Measurements from ENCODE around the gene PPP1CC.
A peak's percentile ranks its signal among the peaks of the same experiment; 100 is the strongest.
"Not testable (repeated sequence)": the region's sequence is repeated elsewhere in the genome, so short reads cannot be mapped to it uniquely, and the experiment has no call there.

Gene PPP1CC

DNA sequence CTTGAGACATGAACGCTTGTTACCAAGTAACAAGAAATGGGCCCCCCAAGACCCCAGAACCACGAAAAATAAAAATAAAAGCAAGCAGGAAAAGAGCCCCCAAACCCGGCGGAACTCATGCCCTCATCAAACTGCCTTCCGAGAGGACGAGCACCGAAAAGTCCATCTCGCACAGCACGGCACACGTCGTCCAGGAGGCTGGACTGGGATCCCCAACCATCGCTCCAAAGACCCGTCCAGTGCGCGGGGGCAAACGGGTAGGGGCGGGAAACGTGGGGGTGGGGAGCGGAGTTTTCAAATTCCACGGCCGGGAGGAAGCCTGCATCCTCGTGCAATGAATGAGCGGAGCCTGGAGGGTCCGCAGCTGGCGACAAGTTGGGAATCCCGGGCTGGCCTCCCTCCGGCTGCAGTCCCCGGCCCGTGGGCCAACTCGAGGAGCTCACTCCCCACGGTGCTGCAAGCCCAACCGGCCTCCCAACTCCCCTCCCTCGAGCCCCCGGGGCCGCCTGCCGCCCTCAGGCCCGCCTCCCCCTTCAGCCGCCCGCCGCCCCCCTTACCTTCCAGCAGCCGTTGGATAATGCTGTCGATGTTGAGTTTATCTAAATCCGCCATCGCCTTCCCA, 484 bp downstream of the PPP1CC start:
- H3K27ac ChIP-seq (ENCODE audit: insufficient read depth, low read length, poor library complexity, severe bottlenecking): peak overlapping the region; percentile 79
- H3K9me3 ChIP-seq (ENCODE audit: control insufficient read depth, low read length): no peaks in the 10 kb centered on the region
- DNase-seq: no peak
- H3K36me3 ChIP-seq (ENCODE audit: control insufficient read depth, insufficient read depth, low read length): no peaks in the 10 kb centered on the region
- H3K4me3 ChIP-seq (ENCODE audit: insufficient read depth, low read depth, low read length, poor library complexity, severe bottlenecking): peak overlapping the region; percentile 94
- peaks cover 20% of the 10 kb centered on the region for H3K4me1 ChIP-seq (ENCODE audit: control insufficient read depth, insufficient read depth, low read length, poor library complexity, severe bottlenecking)
- no peaks in the 10 kb centered on the region for H3K27me3 ChIP-seq (replicated peaks; ENCODE audit: control insufficient read depth, insufficient read depth, low read length, poor library complexity, severe bottlenecking)

DNA sequence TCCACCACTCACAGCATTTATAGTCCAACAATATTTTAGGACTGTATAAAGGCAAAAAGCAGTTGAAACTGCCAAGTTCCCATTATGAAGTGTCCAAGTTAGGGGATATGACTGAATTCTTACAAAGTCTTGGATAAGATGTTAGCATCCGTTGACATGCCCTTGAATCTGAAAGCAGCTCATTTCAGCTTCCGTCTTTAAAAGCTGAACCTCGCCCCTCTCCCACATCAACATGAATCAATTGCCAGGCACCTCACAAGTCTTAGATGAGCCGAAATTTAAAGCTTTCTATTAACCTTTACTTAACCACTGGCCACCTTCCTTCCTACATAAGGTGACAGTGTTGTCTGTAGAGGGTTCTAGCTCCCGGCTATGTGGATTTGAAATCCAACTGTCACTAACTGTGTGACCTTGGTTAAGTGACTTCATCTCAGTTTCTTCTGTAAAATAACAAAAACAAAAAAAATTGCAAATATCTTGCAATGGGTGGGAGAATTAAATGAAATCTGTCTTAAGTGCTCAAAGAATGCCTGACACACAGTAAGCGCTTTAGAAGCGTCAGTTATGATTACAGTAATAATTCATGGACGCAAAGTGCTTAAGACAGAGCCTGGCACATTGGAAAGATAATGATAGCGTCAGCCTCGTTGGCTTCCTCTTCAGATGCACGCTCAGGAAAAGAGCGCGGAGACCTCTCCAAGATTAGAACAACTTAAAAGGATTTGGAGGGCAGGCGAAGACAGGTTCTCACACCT, 1.2 kb downstream of the PPP1CC start:
- peaks cover 20% of the 10 kb centered on the region for H3K4me1 ChIP-seq (ENCODE audit: control insufficient read depth, insufficient read depth, low read length, poor library complexity, severe bottlenecking)
- H3K9me3 ChIP-seq (ENCODE audit: control insufficient read depth, low read length): no peaks in the 10 kb centered on the region
- H3K36me3 ChIP-seq (ENCODE audit: control insufficient read depth, insufficient read depth, low read length): no peaks in the 10 kb centered on the region
- peak overlapping the region; percentile 94 for H3K4me3 ChIP-seq (ENCODE audit: insufficient read depth, low read depth, low read length, poor library complexity, severe bottlenecking)
- peak in 1 of 3 donors; percentile 7 for DNase-seq
- H3K27ac ChIP-seq (ENCODE audit: insufficient read depth, low read length, poor library complexity, severe bottlenecking): peak overlapping the region; percentile 79
- H3K27me3 ChIP-seq (replicated peaks; ENCODE audit: control insufficient read depth, insufficient read depth, low read length, poor library complexity, severe bottlenecking): no peaks in the 10 kb centered on the region

DNA sequence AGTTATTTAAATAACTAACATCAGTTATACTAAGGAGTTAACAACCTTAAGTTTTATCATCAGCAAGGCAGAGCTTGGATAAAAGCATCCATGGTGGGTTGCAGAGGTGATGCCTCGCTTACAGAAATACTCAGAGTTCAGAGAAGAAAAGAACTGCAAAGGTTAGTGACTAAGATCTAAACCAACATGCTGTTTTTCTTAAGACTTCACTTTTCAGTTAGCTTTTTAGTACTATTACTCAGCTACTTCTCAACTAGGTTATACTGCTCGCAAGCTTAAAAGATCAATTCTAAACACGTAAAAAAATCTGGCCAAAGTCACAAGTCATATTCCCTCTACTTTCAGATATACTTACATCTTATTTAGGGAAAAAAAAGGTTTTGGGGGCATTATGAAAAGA, 2.8 kb downstream of the PPP1CC start:
- peaks cover 24% of the 10 kb centered on the region for H3K4me1 ChIP-seq (ENCODE audit: control insufficient read depth, insufficient read depth, low read length, poor library complexity, severe bottlenecking)
- no peaks in the 10 kb centered on the region for H3K27me3 ChIP-seq (replicated peaks; ENCODE audit: control insufficient read depth, insufficient read depth, low read length, poor library complexity, severe bottlenecking)
- H3K36me3 ChIP-seq (ENCODE audit: control insufficient read depth, insufficient read depth, low read length): no peaks in the 10 kb centered on the region
- no peak for DNase-seq
- peak overlapping the region; percentile 27 for H3K4me3 ChIP-seq (ENCODE audit: insufficient read depth, low read depth, low read length, poor library complexity, severe bottlenecking)
- H3K9me3 ChIP-seq (ENCODE audit: control insufficient read depth, low read length): no peaks in the 10 kb centered on the region
- no peak overlapping the region for H3K27ac ChIP-seq (ENCODE audit: insufficient read depth, low read length, poor library complexity, severe bottlenecking)

DNA sequence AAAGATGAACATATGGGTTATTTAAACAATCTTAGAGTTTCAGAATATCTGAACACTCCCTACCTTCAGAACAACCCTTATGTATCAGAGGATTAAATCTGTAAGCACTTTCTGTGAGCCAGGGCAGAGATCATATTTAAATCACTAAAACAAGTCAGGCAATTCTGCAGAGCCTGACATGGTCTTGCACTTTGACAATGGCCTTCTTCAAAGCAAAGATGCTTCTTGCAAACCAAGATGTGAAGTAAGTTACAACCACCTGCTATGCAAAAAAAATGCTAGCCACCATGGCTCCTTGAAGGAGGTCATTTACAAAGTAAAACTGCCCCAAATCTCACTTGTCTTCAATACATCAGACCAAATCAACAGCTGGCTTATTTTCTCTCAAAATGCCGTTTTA, 3.2 kb downstream of the PPP1CC start:
- H3K4me3 ChIP-seq (ENCODE audit: insufficient read depth, low read depth, low read length, poor library complexity, severe bottlenecking): peak overlapping the region; percentile 27
- no peaks in the 10 kb centered on the region for H3K9me3 ChIP-seq (ENCODE audit: control insufficient read depth, low read length)
- no peaks in the 10 kb centered on the region for H3K36me3 ChIP-seq (ENCODE audit: control insufficient read depth, insufficient read depth, low read length)
- no peak overlapping the region for H3K27ac ChIP-seq (ENCODE audit: insufficient read depth, low read length, poor library complexity, severe bottlenecking)
- H3K27me3 ChIP-seq (replicated peaks; ENCODE audit: control insufficient read depth, insufficient read depth, low read length, poor library complexity, severe bottlenecking): no peaks in the 10 kb centered on the region
- DNase-seq: no peak
- peaks cover 25% of the 10 kb centered on the region for H3K4me1 ChIP-seq (ENCODE audit: control insufficient read depth, insufficient read depth, low read length, poor library complexity, severe bottlenecking)

DNA sequence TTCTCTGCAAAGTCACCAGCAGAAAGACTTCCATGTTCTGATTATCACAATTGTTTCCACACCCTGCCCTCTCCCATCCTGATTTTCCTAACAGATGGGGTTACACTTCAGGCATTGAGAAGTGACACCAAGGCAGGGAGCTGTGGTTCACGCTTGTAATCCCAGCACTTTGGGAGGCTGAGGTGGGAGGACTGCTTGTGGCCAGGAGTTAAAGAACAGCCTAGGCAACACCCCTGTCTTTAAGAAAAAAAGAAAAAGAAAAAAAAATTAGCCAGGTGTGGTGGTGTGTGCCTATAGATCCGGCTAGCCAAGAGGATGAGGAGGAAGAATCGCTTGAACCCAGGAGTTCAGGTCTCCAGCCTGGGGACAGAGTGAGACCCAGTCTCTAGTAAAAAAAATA, 5.2 kb downstream of the PPP1CC start:
- Histone ChIP-seq H3K36me3 (ENCODE audit: control insufficient read depth, insufficient read depth, low read length) (no peaks in the 10 kb centered on the region), H3K4me1 (ENCODE audit: control insufficient read depth, insufficient read depth, low read length, poor library complexity, severe bottlenecking) (peaks cover 28% of the 10 kb centered on the region), H3K27me3 (replicated peaks; ENCODE audit: control insufficient read depth, insufficient read depth, low read length, poor library complexity, severe bottlenecking) (no peaks in the 10 kb centered on the region), H3K27ac (ENCODE audit: insufficient read depth, low read length, poor library complexity, severe bottlenecking) (peak overlapping the region; percentile 7), H3K9me3 (ENCODE audit: control insufficient read depth, low read length) (no peaks in the 10 kb centered on the region), H3K4me3 (ENCODE audit: insufficient read depth, low read depth, low read length, poor library complexity, severe bottlenecking) (no peak overlapping the region)
- no peak for DNase-seq

DNA sequence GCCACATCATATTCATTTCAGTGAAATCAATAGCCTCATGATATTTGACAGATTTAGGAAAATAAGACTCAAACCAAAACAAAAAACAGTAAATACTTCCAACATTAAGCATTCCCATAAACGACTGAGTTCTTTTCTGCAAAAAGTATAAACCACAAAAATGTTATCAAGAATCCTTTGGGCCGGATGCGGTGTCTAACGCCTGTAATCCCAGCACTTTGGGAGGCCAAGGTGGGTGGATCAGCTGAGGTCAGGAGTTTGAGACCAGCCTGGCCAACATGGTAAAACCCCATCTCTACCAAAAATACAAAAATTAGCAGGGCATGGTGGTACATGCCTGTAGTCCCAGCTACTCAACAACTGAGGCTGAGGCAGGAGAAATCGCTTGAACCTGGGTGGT, 5.7 kb downstream of the PPP1CC start:
- not testable (repeated sequence) for H3K27ac ChIP-seq (ENCODE audit: insufficient read depth, low read length, poor library complexity, severe bottlenecking); H3K36me3 ChIP-seq (ENCODE audit: control insufficient read depth, insufficient read depth, low read length)
- H3K4me1 ChIP-seq (ENCODE audit: control insufficient read depth, insufficient read depth, low read length, poor library complexity, severe bottlenecking): peaks cover 28% of the 10 kb centered on the region

DNA sequence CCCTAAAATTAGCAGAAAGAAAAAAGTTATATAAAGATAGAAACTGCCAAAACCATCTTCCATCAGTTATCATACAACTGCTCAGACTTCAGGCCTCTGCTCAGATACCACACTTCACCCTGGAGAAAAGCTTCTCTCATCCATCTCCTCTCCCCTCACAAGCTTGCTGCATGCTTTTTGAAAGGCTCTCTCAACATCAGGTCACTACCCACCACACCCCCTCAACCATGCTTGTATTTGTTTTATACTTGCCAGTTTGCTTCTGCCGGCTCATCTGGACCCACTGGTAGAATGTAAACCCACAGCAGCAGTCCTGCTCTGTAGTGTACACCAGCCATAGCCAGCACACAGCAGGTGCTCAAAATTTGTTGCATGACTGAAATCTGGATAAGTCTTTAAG, 8.8 kb downstream of the PPP1CC start:
- no peak for DNase-seq
- H3K27ac ChIP-seq (ENCODE audit: insufficient read depth, low read length, poor library complexity, severe bottlenecking): no peak overlapping the region
- H3K9me3 ChIP-seq (ENCODE audit: control insufficient read depth, low read length): no peaks in the 10 kb centered on the region
- peaks cover 24% of the 10 kb centered on the region for H3K36me3 ChIP-seq (ENCODE audit: control insufficient read depth, insufficient read depth, low read length)
- H3K4me3 ChIP-seq (ENCODE audit: insufficient read depth, low read depth, low read length, poor library complexity, severe bottlenecking): no peak overlapping the region
- no peaks in the 10 kb centered on the region for H3K27me3 ChIP-seq (replicated peaks; ENCODE audit: control insufficient read depth, insufficient read depth, low read length, poor library complexity, severe bottlenecking)
- H3K4me1 ChIP-seq (ENCODE audit: control insufficient read depth, insufficient read depth, low read length, poor library complexity, severe bottlenecking): peaks cover 27% of the 10 kb centered on the region

More for the DNA sequence above, 5.7 kb downstream of the PPP1CC start:
- not testable (repeated sequence) for H3K9me3 ChIP-seq (ENCODE audit: control insufficient read depth, low read length); H3K4me3 ChIP-seq (ENCODE audit: insufficient read depth, low read depth, low read length, poor library complexity, severe bottlenecking); H3K27me3 ChIP-seq (replicated peaks; ENCODE audit: control insufficient read depth, insufficient read depth, low read length, poor library complexity, severe bottlenecking); DNase-seq

DNA sequence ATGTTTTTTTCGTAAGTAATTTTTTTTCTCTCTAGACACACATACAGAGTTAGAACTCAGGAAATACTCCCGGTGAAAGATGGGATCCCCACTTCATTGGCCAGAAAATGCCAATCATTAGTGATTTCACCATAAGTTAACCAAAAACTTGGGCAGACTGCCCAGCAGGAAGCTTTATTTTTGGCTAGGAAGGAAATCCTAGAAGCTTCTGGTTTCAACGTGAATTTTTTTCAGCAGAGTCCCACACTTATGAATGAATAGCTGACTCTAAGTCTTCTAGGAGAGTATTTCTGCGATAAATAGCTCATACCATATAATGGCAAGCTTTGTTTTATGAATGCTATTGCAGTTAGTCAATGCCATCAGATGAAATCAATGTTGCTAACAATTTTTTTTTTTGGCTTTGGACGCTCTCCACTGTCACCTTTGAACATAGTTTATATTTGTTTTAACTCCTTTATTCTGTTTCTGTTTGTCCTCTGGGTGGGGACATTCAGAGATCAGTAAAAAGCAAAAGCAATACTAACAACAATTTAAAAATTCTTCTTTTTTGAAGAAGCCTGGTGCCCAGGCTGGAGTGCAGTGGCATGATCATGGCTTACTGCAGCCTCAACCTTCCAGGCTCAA, 9.5 kb downstream of the PPP1CC start:
- no peaks in the 10 kb centered on the region for H3K27me3 ChIP-seq (replicated peaks; ENCODE audit: control insufficient read depth, insufficient read depth, low read length, poor library complexity, severe bottlenecking)
- no peak overlapping the region for H3K4me3 ChIP-seq (ENCODE audit: insufficient read depth, low read depth, low read length, poor library complexity, severe bottlenecking)
- no peak for DNase-seq
- no peaks in the 10 kb centered on the region for H3K9me3 ChIP-seq (ENCODE audit: control insufficient read depth, low read length)
- H3K36me3 ChIP-seq (ENCODE audit: control insufficient read depth, insufficient read depth, low read length): peaks cover 31% of the 10 kb centered on the region
- H3K27ac ChIP-seq (ENCODE audit: insufficient read depth, low read length, poor library complexity, severe bottlenecking): no peak overlapping the region
- peaks cover 27% of the 10 kb centered on the region for H3K4me1 ChIP-seq (ENCODE audit: control insufficient read depth, insufficient read depth, low read length, poor library complexity, severe bottlenecking)

DNA sequence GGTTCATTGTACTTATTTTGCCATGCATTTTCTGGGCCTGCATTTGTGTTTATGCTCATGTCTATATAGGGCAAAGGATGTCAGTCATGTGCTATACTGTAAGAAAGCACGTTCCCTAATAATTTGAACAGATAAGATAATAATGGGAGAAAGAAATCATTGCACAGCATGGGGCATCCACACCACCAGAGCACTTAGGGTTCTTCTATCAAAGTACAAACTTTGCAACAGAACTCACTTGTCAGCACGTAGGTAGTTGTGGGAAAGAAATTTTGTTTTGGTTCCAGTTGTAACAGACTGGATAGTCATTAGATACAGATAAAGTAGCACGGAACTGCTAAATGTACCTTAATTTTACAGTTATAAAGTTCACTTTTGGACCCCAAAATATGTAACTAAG, 10.1 kb downstream of the PPP1CC start:
- peaks cover 22% of the 10 kb centered on the region for H3K4me1 ChIP-seq (ENCODE audit: control insufficient read depth, insufficient read depth, low read length, poor library complexity, severe bottlenecking)
- no peaks in the 10 kb centered on the region for H3K27me3 ChIP-seq (replicated peaks; ENCODE audit: control insufficient read depth, insufficient read depth, low read length, poor library complexity, severe bottlenecking)
- no peak for DNase-seq
- H3K36me3 ChIP-seq (ENCODE audit: control insufficient read depth, insufficient read depth, low read length): peaks cover 31% of the 10 kb centered on the region
- H3K4me3 ChIP-seq (ENCODE audit: insufficient read depth, low read depth, low read length, poor library complexity, severe bottlenecking): no peak overlapping the region
- no peak overlapping the region for H3K27ac ChIP-seq (ENCODE audit: insufficient read depth, low read length, poor library complexity, severe bottlenecking)
- no peaks in the 10 kb centered on the region for H3K9me3 ChIP-seq (ENCODE audit: control insufficient read depth, low read length)

DNA sequence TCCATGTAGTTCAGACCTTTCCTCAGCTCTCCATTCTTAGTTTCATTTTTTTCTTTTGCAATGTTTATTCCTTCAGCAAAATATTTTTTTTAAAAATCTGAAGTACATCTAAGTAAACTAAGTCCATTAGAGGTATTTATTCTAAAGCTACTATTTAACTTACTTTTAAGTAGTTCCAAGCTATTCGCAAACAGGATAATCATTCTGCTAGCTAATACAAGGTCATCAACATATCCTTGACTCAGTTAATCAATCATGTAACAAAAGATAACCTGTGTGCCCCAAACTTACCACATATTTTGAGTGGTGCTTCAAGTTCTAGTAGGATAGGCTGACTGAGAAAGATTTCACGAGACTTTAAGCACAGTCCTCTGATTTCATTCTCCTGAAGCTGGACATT, 11.2 kb downstream of the PPP1CC start:
- peaks cover 20% of the 10 kb centered on the region for H3K4me1 ChIP-seq (ENCODE audit: control insufficient read depth, insufficient read depth, low read length, poor library complexity, severe bottlenecking)
- no peaks in the 10 kb centered on the region for H3K9me3 ChIP-seq (ENCODE audit: control insufficient read depth, low read length)
- no peak for DNase-seq
- no peak overlapping the region for H3K4me3 ChIP-seq (ENCODE audit: insufficient read depth, low read depth, low read length, poor library complexity, severe bottlenecking)
- peaks cover 31% of the 10 kb centered on the region for H3K36me3 ChIP-seq (ENCODE audit: control insufficient read depth, insufficient read depth, low read length)
- no peaks in the 10 kb centered on the region for H3K27me3 ChIP-seq (replicated peaks; ENCODE audit: control insufficient read depth, insufficient read depth, low read length, poor library complexity, severe bottlenecking)
- no peak overlapping the region for H3K27ac ChIP-seq (ENCODE audit: insufficient read depth, low read length, poor library complexity, severe bottlenecking)

Data from effector memory CD4-positive, alpha-beta T cell (primary cell).